ENCODE measurements around the gene PSMA4.

GRCh38 chr15:78533331-78533730 lies 6.9 kb upstream of the PSMA4 start:
- TF ChIP-seq CTCF (IDR thresholded peaks at IDR 0.05) (no peak), POLR2A (IDR thresholded peaks at IDR 0.05) (no peak)

Data from Peyer's patch (tissue), 4 donors.